ENCODE data around the gene CDYL.

- TF ChIP-seq, protein P1, sequence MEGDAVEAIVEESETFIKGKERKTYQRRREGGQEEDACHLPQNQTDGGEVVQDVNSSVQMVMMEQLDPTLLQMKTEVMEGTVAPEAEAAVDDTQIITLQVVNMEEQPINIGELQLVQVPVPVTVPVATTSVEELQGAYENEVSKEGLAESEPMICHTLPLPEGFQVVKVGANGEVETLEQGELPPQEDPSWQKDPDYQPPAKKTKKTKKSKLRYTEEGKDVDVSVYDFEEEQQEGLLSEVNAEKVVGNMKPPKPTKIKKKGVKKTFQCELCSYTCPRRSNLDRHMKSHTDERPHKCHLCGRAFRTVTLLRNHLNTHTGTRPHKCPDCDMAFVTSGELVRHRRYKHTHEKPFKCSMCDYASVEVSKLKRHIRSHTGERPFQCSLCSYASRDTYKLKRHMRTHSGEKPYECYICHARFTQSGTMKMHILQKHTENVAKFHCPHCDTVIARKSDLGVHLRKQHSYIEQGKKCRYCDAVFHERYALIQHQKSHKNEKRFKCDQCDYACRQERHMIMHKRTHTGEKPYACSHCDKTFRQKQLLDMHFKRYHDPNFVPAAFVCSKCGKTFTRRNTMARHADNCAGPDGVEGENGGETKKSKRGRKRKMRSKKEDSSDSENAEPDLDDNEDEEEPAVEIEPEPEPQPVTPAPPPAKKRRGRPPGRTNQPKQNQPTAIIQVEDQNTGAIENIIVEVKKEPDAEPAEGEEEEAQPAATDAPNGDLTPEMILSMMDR (IDR thresholded peaks at IDR 0.05; ENCODE audit: insufficient read depth, low read length, poor library complexity, severe bottlenecking), result no peak
- no peak for TF ChIP-seq EZH2phosphoT487 (conservative IDR thresholded peaks at IDR 0.05; ENCODE audit: low read length)
Measured at GRCh38 chr6:4885341-4885933, 109.2 kb downstream of the CDYL start.

All from SU-DHL-6 (cell line).